Left ventricle myocardium superior (tissue), 1 donor: ENCODE data around the gene HYLS1. TPM values are rescaled to one million over a fixed set of nuclear protein-coding genes. Genes with fewer than 3 reads are reported as not detected.
"Not testable (repeated sequence)": the region's sequence is repeated elsewhere in the genome, so short reads cannot be mapped to it uniquely, and the experiment has no call there.

Source experiments
- ATAC-seq: fragments of 200-7000 bp; cut with Tn5 transposase; one replicate; pipeline ENCODE4 v1.9.1; 2020; ENCODE audit warnings: mild to moderate bottlenecking, moderate library complexity
- DNase-seq: peaks from one replicate; pipeline ENCODE4 v3.0.0-alpha.2; 2020
- intact Hi-C: fragments of 100-400 bp; cut with micrococcal nuclease; formaldehyde crosslinking; loops from one replicate; pipeline ENCODE4 v1.11.0; 2022
- long read RNA-seq: library from polyadenylated mRNA; unstranded; transcript quantifications from one replicate; pipeline ENCODE4 v2.0.0, GENCODE V29; 2021
- total RNA-seq: library from RNA; stranded (reverse); fragmentation: NEBNext Ultra II Directional; extraction: Animal tissue kit (Norgen Biotek cat#: 25700); gene quantifications from one replicate; pipeline ENCODE4 v1.2.1, GENCODE V29; 2021
- donor health status: DM: no; HTN: yes; CAD: no; lungs with severe emphysema.

The HYLS1 gene
- 5.2 TPM for total RNA-seq
- long read RNA-seq, transcript HYLS1-202 (3 exons, 2,061 nt): major isoform, 6 of 11 reads
- long read RNA-seq, partial matches to known transcripts: 3 of 11 reads
- long read RNA-seq, other reads (novel, unspliced or antisense): 2 of 11 reads

- ATAC-seq (peak; percentile 99), DNase-seq (peak; percentile 97)
- intact Hi-C loops: no loop called here
These were observed at the start of gene HYLS1 for GRCh38 chr11:125887373-125888324. Gene HYLS1, plus strand, starts transcription at chr11:125887668. Its CDS starts 11,701 bp downstream, at chr11:125899369.

- intact Hi-C loops: no loop called here
- ATAC-seq (no peak), DNase-seq (no peak)
These were observed 45.0 kb upstream of the HYLS1 start for GRCh38 chr11:125842321-125842948.

GRCh38 chr11:125846188-125846587 lies 41.3 kb upstream of the HYLS1 start:
- intact Hi-C loops: no loop called here
- no peak for ATAC-seq

GRCh38 chr11:125857670-125858069 lies 29.8 kb upstream of the HYLS1 start:
- ATAC-seq, intact Hi-C loops: not testable (repeated sequence)

More at GRCh38 chr11:125846188-125846587, 41.3 kb upstream of the HYLS1 start:
- no peak for DNase-seq

GRCh38 chr11:125862786-125863185 lies 24.7 kb upstream of the HYLS1 start:
- intact Hi-C loops: not testable (repeated sequence)

More at GRCh38 chr11:125857670-125858069, 29.8 kb upstream of the HYLS1 start:
- not testable (repeated sequence) for DNase-seq

GRCh38 chr11:125865354-125865753 lies 22.1 kb upstream of the HYLS1 start:
- intact Hi-C loops, ATAC-seq, DNase-seq: not testable (repeated sequence)

More at GRCh38 chr11:125862786-125863185, 24.7 kb upstream of the HYLS1 start:
- DNase-seq, ATAC-seq: not testable (repeated sequence)

GRCh38 chr11:125869521-125869920 lies 17.9 kb upstream of the HYLS1 start:
- ATAC-seq (no peak), DNase-seq (no peak)
- intact Hi-C loops: no loop called here

GRCh38 chr11:125871391-125872137 lies 15.9 kb upstream of the HYLS1 start:
- DNase-seq: no peak
- intact Hi-C loops: no loop called here

GRCh38 chr11:125872138-125872491 lies 15.4 kb upstream of the HYLS1 start:
- DNase-seq: no peak
- ATAC-seq: no peak
- intact Hi-C loops: no loop called here

More at GRCh38 chr11:125871391-125872137, 15.9 kb upstream of the HYLS1 start:
- ATAC-seq: no peak

- intact Hi-C loops: no loop called here
- no peak for DNase-seq
- ATAC-seq: peak; percentile 55
These were observed 13.4 kb upstream of the HYLS1 start for GRCh38 chr11:125873881-125874555.

GRCh38 chr11:125874556-125875124 lies 12.8 kb upstream of the HYLS1 start:
- DNase-seq (no peak), ATAC-seq (peak; percentile 96)
- intact Hi-C loops: no loop called here

GRCh38 chr11:125881291-125881690 lies 6.2 kb upstream of the HYLS1 start:
- ATAC-seq: no peak
- DNase-seq: no peak
- intact Hi-C loops: no loop called here

- ATAC-seq: no peak
- DNase-seq: no peak
- intact Hi-C loops: no loop called here
These were observed 4.1 kb upstream of the HYLS1 start for GRCh38 chr11:125883375-125883774.

- peak; percentile 38 for ATAC-seq
- DNase-seq: peak; percentile 54
- intact Hi-C loops: no loop called here
These were observed 483 bp upstream of the HYLS1 start for GRCh38 chr11:125886997-125887372.

- ATAC-seq: no peak
- intact Hi-C loops: no loop called here
- DNase-seq: no peak
These were observed 3.1 kb downstream of the HYLS1 start for GRCh38 chr11:125890447-125891100.

GRCh38 chr11:125892071-125892470 lies 4.6 kb downstream of the HYLS1 start:
- DNase-seq (no peak), ATAC-seq (no peak)
- intact Hi-C loops: no loop called here

GRCh38 chr11:125892994-125893393 lies 5.5 kb downstream of the HYLS1 start:
- DNase-seq (no peak), ATAC-seq (no peak)
- intact Hi-C loops: no loop called here

- no peak for ATAC-seq
- DNase-seq: no peak
- intact Hi-C loops: no loop called here
These were observed 14.4 kb downstream of the HYLS1 start for GRCh38 chr11:125901872-125902271.
